Stimulated activated effector memory CD8-positive, alpha-beta T cell treated with anti-CD3 and anti-CD28 coated beads, Interleukin-12 subunit alpha, Interleukin-12 subunit beta, amount 100 ng/mL, for 72 hours (primary cell): ENCODE data around the gene ANKFN1.

Source experiments
- ATAC-seq: fragments of 150-1000 bp; cut with Tn5 transposase; 2 replicates; pipeline ENCODE4 v1.10.0; 2021
- DNase-seq, 2 donors: peaks; one replicate each; pipeline ENCODE4 v3.0.0; 2021 to 2022; ENCODE audit warnings: low spot score in 2 of 2
- H3K27ac Mint-ChIP-seq: one replicate; pipeline ENCODE4 v1.8.0; 2022; ENCODE audit warnings: mild to moderate bottlenecking, mixed read lengths
- H3K36me3 Mint-ChIP-seq: one replicate; pipeline ENCODE4 v1.8.0; 2022; ENCODE audit warnings: mild to moderate bottlenecking, mixed read lengths
- H3K4me1 Mint-ChIP-seq: one replicate; pipeline ENCODE4 v1.8.0; 2022; ENCODE audit warnings: mixed read lengths
- H3K4me3 Mint-ChIP-seq: one replicate; pipeline ENCODE4 v1.8.0; 2022; ENCODE audit warnings: mild to moderate bottlenecking, mixed read lengths
- H3K9me3 Mint-ChIP-seq: one replicate; pipeline ENCODE4 v1.8.0; 2022; ENCODE audit warnings: mixed read lengths

The ANKFN1 gene

DNA sequence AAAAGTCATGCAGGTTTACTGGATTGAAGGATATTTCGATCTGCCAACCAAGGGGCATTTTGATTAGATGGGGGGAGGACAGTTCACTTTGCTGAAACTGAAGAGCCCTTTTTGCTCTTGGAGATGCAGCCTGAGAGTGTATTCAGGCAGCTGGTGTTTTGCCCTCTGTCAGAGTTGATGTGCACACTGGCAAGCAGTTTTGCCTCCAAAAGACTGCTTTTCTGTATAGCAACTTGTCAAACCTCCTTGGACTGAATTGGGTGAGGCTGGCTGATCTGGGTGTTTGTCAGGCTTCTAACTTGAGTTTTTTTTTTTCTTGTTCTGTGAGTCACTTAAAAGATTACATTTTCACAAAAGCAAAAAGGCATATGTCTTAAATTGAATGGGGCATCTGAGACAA is 22.6 kb upstream of the ANKFN1 start:
- ATAC-seq (no peak), DNase-seq (no peak)
- Mint-ChIP-seq H3K9me3 (no peaks in the 10 kb centered on the region), H3K27ac (no peak overlapping the region), H3K4me3 (no peak overlapping the region), H3K4me1 (no peaks in the 10 kb centered on the region), H3K36me3 (no peaks in the 10 kb centered on the region)

DNA sequence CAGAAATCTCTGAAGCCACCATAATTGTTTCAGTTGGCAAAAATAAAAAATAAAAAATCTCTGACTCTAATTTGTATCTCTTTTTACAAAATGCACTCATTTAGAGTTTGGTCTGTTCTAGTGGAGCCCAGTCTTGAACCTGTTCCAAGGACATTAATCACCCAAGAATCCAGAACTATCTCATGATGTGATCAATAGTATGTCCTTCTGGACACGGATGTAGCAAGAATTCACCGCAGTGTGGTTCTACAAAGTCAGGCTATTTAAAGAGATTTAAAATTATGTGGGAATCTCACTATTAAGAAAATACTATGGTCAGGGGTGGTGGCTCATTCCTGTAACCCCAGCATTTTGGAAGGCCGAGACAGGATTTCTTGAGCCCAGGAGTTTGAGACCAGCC is 21.8 kb upstream of the ANKFN1 start:
- no peak for DNase-seq
- Mint-ChIP-seq H3K9me3 (no peaks in the 10 kb centered on the region), H3K4me1 (no peaks in the 10 kb centered on the region), H3K27ac (no peak overlapping the region), H3K4me3 (no peak overlapping the region), H3K36me3 (no peaks in the 10 kb centered on the region)
- ATAC-seq, result no peak

DNA sequence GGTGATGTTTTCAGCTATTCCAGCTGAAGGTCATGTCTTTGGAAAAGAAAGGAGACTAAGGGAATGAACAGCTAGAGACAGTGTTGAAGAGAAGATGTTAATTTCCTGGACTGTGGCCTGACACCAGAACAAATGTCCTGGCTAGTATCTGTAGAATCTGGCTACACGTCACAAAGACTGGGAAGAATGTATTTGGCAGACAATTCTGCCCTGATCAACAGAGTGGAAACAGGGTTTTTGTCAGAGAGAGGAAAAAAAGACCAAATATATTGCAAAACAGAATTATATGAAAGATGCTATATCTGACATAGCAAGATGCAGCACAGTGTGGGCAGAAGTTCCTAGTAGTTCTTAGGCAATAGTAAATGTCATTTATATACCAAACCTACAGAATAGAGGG is 17.0 kb upstream of the ANKFN1 start:
- ATAC-seq, result no peak
- no peak for DNase-seq
- Mint-ChIP-seq H3K27ac (no peak overlapping the region), H3K36me3 (no peaks in the 10 kb centered on the region), H3K9me3 (no peaks in the 10 kb centered on the region), H3K4me1 (no peaks in the 10 kb centered on the region), H3K4me3 (no peak overlapping the region)

DNA sequence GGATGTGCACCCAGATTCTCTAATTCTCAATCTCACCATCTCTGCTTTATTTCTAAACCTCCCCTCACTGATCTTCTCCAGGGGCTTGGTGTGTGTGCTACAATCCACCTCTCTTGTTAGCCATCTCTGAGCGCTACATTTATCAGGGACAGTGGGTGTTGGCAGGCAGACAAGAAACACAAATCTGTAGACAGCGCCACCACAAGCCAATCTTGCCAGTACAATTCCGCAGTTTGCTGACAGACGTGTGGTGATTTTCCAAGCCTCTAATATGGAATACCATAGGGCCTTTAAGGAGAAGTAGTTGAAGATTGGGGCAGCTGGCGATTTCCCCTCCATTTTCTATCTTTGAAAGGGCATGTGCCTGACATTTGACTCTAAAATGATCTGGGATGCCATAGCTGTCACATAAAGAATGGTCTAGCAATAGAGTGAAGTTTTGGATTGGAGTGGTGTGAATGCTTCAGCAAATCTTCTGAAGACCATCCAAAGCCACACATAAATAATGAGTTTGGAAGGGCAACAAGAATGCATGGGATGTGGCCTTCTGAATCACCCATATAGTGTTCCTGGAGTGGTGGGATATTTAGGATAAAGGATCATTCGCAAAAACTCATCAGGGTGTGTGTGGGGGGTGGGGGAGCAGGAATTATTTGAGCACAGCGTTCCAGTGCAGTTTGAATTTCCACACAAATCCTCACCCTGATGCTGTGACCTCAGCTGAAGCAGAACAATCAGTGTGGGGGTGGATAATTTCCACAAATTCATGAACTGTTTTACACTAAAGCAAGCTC is 12.0 kb upstream of the ANKFN1 start:
- H3K9me3 Mint-ChIP-seq, result no peaks in the 10 kb centered on the region
- no peak overlapping the region for H3K4me3 Mint-ChIP-seq
- no peaks in the 10 kb centered on the region for H3K4me1 Mint-ChIP-seq
- no peaks in the 10 kb centered on the region for H3K36me3 Mint-ChIP-seq
- DNase-seq, result no peak
- no peak overlapping the region for H3K27ac Mint-ChIP-seq
- no peak for ATAC-seq

DNA sequence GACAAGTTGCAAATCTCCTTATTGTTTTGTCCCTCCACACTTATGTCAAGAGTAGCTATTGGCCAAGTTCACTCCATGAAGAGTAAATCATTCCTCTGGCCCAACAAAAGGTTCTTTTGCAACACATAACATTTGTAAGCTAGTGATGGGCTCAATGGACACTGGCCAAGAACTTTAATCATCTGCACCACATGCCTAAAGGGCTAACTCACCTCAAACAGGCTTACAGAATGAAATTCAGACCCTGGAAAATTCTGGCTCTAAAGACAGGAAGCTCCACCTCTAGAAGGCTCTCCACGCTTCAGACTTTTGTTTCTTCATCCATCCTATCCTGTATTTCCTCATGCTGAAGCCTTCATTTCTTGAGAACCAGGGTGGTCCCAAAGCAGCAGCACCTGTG is 10.9 kb upstream of the ANKFN1 start:
- Mint-ChIP-seq H3K36me3 (no peaks in the 10 kb centered on the region), H3K27ac (no peak overlapping the region), H3K4me1 (no peaks in the 10 kb centered on the region), H3K4me3 (no peak overlapping the region), H3K9me3 (no peaks in the 10 kb centered on the region)
- ATAC-seq (no peak), DNase-seq (no peak)

DNA sequence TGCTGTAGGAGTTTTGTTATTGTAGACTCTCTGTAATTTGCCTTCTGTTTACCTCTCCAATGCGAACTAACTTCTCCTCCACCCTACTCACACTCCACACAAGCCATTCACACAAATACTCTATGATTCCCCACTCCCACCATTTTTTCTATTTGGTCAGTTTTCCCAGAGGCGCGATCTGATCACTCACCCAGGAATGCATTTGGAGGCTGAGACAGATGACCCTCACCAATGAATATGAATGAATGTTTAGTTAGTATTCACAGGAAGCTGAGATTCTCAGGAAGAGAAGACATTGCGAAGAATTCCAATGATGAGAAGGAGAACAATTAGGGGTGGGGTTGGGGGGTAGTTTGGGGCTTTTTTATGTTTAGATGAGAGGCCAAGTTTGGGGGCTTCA is 10.5 kb upstream of the ANKFN1 start:
- DNase-seq (no peak), ATAC-seq (no peak)
- no peaks in the 10 kb centered on the region for H3K4me1 Mint-ChIP-seq

DNA sequence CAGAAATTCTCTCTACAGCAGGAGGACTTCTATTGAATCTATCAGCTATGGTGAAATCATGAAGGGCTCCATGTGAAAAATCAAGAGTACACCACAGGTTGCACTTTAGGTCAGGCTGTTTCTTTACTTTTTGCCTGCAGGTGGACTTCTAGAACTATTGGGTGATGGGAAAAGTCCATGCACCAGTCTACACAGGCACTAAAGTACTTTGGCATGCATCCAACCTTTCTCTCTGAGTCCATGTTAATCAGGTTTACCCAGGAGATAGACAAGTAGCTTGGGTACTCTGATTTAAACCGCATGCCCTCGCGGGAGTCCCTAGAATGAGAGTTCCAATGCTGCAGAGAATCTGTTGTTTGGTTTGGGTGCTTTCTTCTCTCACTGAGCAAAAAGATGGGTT is 9.1 kb upstream of the ANKFN1 start:
- no peak for DNase-seq
- H3K27ac Mint-ChIP-seq, result no peak overlapping the region
- H3K4me1 Mint-ChIP-seq, result no peaks in the 10 kb centered on the region
- no peaks in the 10 kb centered on the region for H3K36me3 Mint-ChIP-seq
- H3K4me3 Mint-ChIP-seq, result no peak overlapping the region
- no peaks in the 10 kb centered on the region for H3K9me3 Mint-ChIP-seq
- ATAC-seq, result no peak

More for the DNA sequence above, 10.5 kb upstream of the ANKFN1 start:
- H3K27ac Mint-ChIP-seq, result no peak overlapping the region
- no peaks in the 10 kb centered on the region for H3K36me3 Mint-ChIP-seq
- H3K9me3 Mint-ChIP-seq, result no peaks in the 10 kb centered on the region
- H3K4me3 Mint-ChIP-seq, result no peak overlapping the region

DNA sequence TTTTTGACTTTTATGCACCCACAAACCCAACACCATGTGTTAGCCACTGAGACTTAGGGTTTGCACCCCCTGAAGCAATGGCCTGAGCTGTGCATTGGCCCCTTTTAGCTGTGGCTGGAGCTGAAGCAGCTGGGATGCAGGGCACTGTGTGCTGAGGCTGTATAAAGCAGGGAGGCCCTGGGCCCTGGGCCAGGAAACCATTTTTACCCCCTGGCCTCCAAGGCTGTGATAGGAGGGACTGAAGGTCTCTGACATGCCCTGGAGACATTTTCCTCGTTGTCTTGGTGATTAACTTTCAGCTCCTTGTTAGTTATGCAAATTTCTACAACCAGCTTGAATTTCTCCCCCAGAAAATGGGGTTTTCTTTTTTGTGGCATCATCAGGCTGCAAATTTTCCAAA is 6.7 kb upstream of the ANKFN1 start:
- Mint-ChIP-seq H3K36me3 (no peaks in the 10 kb centered on the region), H3K27ac (no peak overlapping the region), H3K4me3 (no peak overlapping the region), H3K9me3 (no peaks in the 10 kb centered on the region), H3K4me1 (no peaks in the 10 kb centered on the region)
- DNase-seq, result no peak
- ATAC-seq, result no peak

DNA sequence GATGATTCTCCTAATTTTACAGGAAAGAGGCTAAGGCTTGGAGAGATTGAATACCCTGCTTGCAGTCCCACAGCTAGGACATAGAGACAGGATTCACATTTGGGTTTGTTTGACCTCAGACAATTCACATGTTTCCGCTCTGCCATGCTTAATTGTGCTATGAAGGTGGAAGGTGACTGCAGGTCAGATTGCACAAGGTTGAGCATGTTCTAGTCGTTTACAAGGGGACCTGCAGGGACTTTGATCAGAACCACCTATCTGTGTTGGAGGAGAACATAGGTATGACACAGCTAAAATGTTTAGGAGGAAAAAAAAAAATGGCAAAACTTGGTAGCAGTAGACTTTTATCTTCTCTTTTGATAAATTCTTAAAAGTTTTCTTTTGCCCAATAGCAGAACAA is 4.9 kb upstream of the ANKFN1 start:
- ATAC-seq, result no peak
- Mint-ChIP-seq H3K4me3 (no peak overlapping the region), H3K27ac (no peak overlapping the region), H3K4me1 (no peaks in the 10 kb centered on the region), H3K36me3 (no peaks in the 10 kb centered on the region), H3K9me3 (peaks cover 4% of the 10 kb centered on the region)
- DNase-seq, result no peak

DNA sequence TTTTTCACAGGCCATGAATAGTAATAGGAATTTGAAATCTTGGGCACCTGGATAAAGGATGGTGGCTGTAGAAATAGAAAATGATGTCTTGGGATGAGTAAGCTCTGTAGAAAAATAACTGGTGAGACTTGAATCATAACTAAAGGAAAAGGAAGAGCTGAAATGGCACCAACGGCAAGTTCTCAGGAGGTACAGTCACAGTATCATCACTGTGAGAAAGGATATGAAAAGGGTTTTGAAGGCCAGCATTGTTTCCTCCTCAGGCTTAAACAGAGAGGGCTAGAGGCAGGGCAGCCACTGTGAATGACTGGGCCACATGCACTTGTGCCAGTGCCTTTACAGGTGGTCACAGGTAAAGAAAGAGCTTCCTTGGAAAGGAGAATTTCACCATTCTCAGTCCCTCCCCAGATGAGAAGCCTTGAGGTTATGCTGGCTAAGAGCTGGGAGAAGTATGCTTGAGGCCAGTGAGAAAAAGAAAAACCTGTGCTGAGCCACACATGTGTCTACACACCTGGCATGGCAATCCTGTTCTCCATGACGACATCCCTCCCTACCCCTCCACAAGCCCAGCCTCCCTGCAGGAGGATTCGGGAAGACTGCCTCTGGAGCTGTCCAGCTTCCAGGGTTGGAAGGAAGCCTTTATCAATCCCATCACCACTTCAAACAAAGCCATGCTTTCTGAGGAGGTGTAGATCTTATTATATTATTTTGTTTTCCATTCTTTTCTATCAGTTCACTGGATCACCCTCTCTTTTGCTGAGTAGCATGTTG is 3.8 kb upstream of the ANKFN1 start:
- Mint-ChIP-seq H3K4me1 (no peaks in the 10 kb centered on the region), H3K27ac (no peak overlapping the region), H3K9me3 (peaks cover 4% of the 10 kb centered on the region), H3K36me3 (no peaks in the 10 kb centered on the region), H3K4me3 (no peak overlapping the region)
- DNase-seq, result no peak
- ATAC-seq, result no peak

DNA sequence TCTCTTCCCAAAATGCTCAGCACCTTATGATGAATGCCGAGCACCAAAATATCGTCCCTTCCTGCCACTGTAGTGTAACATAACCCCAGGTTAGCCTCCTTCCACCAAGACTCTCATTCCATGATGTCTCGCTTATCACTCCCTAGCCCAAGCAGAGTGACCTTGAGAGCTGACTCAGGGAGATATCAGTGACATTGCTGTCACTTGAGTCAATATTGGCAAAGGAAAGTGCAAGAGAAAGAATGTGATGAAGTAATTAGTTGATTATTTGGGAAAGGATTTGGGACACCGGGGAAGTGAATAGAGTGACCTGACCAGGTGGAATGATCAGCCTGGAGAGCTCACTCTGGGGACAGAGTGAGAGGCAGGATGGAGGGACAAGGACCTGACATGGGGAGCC is 2.6 kb upstream of the ANKFN1 start:
- Mint-ChIP-seq H3K4me1 (no peaks in the 10 kb centered on the region), H3K9me3 (peaks cover 4% of the 10 kb centered on the region), H3K27ac (no peak overlapping the region), H3K4me3 (no peak overlapping the region), H3K36me3 (no peaks in the 10 kb centered on the region)
- no peak for ATAC-seq
- DNase-seq, result no peak

DNA sequence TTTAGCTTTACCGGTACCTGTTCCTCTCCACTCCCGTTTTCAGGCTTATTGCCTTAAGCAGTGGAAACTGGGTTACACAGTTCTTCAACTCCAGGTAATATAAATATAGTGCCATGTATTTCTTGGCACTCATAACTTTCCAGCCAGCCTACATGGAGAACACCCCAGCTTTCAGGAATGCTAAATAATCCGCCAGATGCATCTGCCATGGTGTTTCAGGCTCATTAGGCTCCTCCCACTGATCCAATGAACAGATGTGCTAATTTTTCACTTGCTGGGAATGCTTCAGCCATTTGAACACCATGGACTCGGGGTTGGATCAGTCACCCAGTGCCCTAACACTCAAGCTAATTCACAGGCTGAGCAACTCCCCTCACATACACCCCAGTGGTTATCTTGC is 4.6 kb downstream of the ANKFN1 start:
- no peak overlapping the region for H3K4me3 Mint-ChIP-seq
- peaks cover 3% of the 10 kb centered on the region for H3K9me3 Mint-ChIP-seq
- ATAC-seq (no peak), DNase-seq (no peak)
- H3K36me3 Mint-ChIP-seq, result no peaks in the 10 kb centered on the region
- H3K27ac Mint-ChIP-seq, result no peak overlapping the region
- no peaks in the 10 kb centered on the region for H3K4me1 Mint-ChIP-seq

DNA sequence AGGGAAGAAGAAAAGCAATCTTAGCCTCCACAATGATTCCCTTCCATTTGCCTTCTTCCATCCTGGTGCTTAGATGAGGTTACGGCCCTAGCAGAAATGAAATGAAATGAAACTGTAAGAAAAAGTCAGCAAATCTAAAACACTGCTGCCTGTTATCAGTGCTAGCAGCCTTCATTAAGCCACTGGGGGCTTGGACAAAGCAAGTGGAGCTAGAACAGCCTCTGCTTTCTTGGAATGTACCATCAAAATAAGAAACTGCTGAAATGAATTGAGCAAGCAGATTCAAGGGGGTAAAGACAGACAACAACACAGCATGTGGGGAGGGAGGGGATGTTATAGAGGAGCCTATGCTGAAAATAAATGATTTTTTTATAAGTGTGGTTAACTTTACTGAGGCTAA is 5.1 kb downstream of the ANKFN1 start:
- no peaks in the 10 kb centered on the region for H3K4me1 Mint-ChIP-seq
- no peaks in the 10 kb centered on the region for H3K36me3 Mint-ChIP-seq
- DNase-seq, result no peak
- H3K9me3 Mint-ChIP-seq, result no peaks in the 10 kb centered on the region
- no peak for ATAC-seq
- no peak overlapping the region for H3K4me3 Mint-ChIP-seq
- H3K27ac Mint-ChIP-seq, result no peak overlapping the region

DNA sequence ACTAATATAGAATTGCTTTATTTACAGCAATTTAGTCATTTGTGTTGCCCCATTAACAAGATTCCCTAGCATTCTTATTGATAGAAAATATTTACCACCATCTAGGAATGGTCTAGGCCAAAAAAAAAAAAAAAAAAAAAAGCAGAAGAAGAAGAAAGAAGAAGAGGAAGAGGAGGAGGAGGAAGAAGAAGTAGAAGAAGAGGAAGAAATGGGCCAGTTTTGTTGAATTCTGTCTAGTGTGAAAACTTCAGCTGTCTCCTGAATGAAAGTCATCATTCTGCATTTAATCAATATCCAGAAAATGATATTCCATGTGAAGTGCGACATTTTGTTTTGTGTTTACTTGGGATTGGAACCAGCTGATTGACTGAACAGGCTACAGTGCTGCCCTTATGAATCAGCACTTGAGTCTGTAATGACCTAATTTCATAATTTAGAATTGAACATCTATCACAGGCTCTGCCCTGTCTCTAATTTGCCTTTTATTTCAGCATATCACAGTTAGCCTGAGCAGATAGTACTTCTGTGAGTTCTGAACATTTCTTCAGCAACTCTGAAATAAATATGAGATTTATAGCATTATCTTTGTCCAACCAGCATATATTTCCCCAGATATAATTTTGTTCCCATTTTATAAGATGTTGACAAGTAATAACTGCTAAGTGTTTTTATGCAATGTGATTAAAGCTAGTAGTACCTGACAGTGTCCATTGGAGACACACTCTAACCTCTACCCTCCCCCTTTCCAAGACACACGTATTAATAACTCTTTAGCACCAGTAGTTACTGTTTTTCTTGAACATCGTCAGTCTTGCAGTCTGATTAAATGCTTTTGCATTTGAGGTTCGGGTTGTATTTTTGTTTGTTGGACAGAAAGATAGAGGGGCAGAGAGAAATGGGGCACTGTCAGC is 5.9 kb downstream of the ANKFN1 start:
- no peaks in the 10 kb centered on the region for H3K9me3 Mint-ChIP-seq
- no peaks in the 10 kb centered on the region for H3K36me3 Mint-ChIP-seq
- H3K4me3 Mint-ChIP-seq, result no peak overlapping the region
- H3K27ac Mint-ChIP-seq, result no peak overlapping the region
- ATAC-seq (no peak), DNase-seq (no peak)
- no peaks in the 10 kb centered on the region for H3K4me1 Mint-ChIP-seq

DNA sequence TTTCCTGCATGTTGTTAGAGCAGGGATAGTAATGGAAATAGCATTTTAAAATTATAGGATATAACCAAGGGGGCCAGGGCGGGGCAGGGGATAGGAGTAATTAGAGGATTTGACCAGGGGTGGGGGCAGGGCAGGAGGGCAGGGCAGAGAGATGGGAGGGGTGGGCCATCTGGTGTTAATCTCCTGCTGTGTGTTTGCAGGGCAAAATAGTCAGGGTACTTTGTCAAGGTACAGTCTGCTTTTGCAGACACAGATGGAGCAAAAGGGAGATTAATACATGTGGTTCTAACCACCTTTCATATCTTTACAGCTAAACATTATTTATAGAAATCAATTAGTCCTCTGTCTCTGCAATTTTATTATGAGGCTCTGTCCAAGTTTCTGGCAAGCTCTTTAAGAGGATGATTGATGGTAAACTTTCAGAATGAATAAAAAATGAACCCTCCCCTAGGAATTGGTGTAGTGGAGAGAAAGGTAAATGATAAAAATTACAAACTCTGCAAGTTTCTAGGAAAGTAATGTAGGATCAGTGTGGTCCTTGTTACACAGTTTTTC is 6.6 kb downstream of the ANKFN1 start:
- Mint-ChIP-seq H3K9me3 (no peaks in the 10 kb centered on the region), H3K4me3 (no peak overlapping the region), H3K27ac (no peak overlapping the region), H3K4me1 (no peaks in the 10 kb centered on the region), H3K36me3 (no peaks in the 10 kb centered on the region)
- DNase-seq (no peak), ATAC-seq (no peak)
